DOHH2 (cell line): ENCODE measurements around the gene SPAG16.

Source experiments
- CTCF ChIP-seq: fragments of 200-600 bp; sonication (generic); IDR thresholded peaks from one replicate; pipeline ENCODE4 v1.5.1; 2014; ENCODE audit warnings: antibody characterized with exemption, mild to moderate bottlenecking, low read depth, low read length; ENCODE audit not compliant: poor library complexity, severe bottlenecking
- EZH2phosphoT487 ChIP-seq: fragments of 200-600 bp; sonication (generic); IDR thresholded peaks from 2 replicates; pipeline ENCODE4 v1.6.1; 2017; ENCODE audit warnings: borderline replicate concordance, mild to moderate bottlenecking, antibody characterized with exemption, low read length, moderate library complexity, mixed read lengths

- TF ChIP-seq CTCF (no peak), EZH2phosphoT487 (no peak)
Observed at GRCh38 chr2:214104219-214104618, 820.0 kb downstream of the SPAG16 start.
